Central memory CD4-positive, alpha-beta T cell (primary cell): ENCODE measurements around the gene PTPRE.
A peak's percentile ranks its signal among the peaks of the same experiment; 100 is the strongest.
"Not testable (repeated sequence)": the region's sequence is repeated elsewhere in the genome, so short reads cannot be mapped to it uniquely, and the experiment has no call there.

Experiments used
- DNase-seq: peaks from one replicate; pipeline ENCODE4 v3.0.0; 2022

Gene PTPRE

DNA sequence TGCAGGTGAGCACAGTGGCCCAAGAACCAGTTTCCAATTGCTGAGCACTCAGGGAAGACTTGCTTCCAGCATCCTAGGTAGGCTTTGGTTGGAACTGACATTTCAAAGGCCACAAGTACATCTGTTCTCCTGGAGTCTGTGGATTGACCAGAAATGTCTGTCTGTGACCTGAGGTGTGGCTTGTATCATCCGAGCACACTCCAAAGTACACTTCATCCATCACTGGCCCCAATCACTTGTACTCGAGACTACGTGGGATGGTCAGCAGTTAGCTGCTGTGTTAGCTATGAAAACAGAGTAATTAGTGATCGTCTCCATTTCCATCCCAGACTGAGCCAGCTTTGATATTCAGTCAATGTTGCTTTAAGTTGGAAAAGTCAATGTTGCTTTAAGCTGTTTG lies 174.3 kb downstream of the PTPRE start:
- DNase-seq, result no peak

DNA sequence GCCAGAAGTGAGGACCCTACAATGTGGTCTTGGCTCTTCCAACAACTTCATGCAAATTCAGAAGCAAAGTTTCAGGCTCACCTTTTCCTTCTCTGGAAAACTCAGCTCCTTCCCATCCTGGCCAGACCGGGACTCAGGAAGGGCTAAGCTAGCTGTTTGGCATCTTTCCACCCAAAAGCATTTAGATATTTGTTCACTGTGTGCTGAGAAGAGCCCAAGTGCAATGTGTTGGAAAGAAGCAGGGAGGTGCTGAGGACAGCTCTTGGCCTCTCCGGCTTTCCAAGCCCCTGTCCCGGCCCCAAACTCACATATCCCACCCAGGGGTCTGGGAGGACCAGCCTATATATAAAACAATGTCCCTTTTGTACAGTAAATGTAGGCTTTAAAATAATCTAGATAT lies 174.8 kb downstream of the PTPRE start:
- no peak for DNase-seq

DNA sequence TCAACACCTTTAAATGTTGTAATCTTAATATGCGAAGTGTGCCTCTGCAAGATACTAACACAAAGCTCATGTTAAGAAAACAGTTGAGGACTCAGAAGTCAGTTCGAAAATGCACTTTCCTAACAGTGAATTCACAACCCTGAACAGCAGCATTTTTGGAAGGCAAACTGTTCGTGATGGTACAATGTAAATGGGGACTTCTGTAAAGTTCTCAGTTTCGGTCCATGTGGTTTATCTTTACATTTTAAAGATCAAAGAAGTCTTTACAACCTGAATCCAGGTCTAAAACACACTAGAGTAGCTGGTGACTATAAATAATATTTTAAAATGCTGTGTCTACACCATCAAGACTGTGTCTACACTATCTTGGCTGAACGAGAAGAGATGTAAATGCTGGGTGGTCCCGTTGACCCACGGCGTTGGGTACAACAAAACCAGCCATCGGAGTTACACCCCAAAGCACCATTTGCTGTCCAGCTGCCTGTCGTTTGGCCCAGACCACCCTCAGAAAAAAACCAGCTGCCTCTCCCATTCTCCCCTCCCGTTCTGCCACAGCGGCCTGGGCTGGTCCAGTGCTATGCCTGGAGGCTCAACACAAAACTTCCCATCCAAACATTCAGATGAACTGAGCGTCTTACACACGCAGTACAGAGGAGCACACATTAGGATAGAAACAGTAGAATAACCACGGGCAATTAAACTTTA lies 176.4 kb downstream of the PTPRE start:
- no peak for DNase-seq

DNA sequence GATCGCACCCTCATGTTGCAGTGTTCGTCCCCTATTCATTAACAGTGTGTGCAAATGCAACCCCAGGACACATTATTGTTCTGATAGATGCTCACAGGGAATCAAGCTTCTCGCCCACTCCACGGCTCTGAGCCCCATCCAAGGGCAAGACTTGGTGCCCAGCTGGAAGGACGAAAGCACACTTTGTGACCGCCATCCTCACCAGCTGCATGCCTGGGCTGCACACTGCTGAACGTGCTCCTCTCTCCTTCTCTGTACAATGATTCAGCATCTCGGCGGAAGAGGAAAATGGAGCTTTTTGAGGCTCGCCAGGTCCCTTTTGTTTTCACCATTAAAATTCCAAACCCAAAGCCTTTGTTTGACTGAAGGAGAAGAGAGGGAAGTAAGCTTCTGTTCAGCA lies 177.5 kb downstream of the PTPRE start:
- no peak for DNase-seq

DNA sequence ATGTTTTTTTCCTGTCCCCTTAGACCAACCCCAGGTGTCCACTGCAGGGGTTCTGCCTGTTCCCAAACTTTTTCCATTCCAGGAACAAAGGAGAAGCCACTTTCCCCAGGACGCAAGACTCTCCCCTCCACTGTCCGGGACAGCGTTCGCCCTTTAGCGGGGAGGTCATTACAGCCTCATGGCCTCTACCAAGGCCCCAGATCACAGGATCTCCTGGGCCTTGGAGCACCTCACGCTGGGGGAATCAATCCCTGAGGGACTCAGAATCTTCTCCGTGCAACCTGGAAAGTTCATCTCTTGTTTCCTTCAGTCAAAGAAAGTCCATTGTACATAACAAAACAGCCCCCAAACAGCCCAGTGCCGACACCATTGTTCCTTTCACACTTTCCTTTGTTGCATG lies 178.1 kb downstream of the PTPRE start:
- no peak for DNase-seq

DNA sequence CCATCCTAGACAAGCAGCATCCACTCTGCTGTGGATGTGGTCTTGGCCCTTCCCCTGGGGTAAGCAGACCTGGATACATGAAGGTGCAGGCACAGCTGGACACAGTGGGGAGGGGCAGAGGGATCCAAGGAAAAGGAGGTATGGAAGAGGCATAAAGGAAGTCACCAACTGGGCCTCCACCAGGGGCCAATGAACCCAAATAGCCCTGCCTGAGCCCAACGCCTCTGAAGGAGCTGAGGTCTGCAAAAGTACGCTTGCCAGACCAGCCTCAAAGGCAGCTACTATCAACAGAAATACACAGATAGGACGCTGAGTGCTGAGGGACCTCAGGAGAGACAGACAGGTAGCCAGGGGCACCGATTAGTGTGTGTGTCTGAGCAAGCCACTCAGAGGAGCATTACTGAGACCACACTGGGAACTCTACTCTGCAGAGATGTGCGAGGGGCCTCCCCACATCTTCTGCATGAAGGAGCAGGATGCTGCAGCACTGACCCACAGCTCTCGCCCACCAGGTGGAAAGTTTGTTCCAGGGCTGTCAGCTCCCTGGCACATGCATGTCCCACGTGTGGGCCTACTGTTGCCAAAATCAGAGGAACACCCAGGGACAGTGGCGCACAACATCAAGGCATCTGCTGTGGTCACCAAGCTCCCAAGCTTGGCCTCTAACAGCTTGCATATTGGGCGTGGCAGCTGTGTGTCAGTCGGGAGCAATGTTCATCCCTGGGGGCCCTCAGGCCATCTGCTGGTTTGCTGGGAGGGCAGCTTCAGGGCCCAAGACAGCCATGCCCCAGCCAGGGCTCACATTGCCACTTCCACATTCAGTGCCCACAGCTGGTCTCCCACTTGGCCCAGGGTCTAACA lies 179.3 kb downstream of the PTPRE start:
- no peak for DNase-seq

DNA sequence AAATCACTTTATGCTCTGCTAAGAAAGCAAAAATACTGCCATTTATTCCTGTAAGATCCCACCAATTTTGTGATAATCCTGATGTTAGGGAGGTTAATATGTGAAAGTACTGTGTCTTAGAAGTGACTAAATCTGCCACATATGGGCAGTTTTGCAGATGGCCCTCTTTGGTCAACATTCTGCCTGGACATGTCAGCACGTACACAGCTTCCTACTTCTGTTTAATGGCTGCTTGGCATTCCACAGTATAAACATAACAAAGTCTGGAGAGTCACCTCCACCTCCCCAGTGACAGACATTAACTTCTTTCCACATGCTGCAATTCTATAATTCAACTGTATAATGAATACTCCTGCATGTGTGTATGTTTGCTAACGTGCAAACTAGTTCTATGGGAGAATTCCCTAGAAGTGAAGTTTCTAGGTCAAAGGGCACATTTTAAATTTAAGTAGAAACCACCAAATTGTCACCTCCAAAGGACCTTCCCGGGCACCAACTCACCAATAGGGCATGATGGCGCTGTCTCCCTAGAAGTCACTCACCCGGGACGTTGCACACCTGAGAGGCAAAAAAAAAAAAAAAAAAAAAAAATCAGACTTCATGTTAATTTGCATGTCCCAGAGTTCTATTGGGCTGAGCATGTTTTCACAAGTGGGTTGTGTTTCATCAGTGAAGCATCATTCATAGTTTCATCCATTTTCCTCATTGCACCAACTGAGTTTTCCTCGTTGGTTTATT lies 180.4 kb downstream of the PTPRE start:
- no peak for DNase-seq

DNA sequence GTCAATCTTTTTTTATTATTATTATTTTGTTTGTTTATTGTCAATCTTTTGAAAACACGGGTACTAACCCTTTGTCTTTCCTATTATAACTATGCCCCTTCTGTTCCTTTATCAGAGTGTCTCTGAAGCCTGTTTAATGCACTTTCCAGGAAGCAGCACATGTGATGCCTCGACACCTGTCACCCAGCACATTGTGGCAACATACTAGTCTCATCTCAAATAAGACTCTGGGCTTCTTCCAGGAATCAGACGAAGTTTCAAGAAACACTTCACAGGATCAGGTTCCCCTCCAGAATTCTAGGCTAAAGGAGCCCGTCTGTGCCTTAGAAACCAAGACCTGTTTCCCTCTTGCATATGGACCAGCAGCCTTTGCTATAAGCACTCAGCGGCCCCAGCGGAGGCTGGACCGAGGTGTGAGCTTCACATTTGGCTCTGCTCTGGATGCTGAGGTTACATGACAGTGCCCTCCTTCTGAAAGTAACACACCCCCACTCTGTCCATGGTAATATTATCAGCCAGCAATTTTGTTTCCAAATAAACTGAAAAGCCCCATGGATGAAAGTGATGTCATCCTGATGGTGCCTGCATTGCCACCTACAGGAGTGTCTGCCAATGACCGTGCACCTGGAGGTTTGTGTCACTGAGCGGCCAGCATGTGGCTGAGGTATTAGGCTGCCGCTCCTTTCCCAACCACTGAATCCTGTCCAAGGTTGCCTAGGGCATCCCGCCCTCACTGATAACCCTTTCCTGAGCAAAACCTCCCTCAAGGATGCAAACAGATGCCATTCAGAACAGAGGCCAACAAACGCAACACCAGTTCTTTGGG lies 181.2 kb downstream of the PTPRE start:
- DNase-seq, result no peak

DNA sequence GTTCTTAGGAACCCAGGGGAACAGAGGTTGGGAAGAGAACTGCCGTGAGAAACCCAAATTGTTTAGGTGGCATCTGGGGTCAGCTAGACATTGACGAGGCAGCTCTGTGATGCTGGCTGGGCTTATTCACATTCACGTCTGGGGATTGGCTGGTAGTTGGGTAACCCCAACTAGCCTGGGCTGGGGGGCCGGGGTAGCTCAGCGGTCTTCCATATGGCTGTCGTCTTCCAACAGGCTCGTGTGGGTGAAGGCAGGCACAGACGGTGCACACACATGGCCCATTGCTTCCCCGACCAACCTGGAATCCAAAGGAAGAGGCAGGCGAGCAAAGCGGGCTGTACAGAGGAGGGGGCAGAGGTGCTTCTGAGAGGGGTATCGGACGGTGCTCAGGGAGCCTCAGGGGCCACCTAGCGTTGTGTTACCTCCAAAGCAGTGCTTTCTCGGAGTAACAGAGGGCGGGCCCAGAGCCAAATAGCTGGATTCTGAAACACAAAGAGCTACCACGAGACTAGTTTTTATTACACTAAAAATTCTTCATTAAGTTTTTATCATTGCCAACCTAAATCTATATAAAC lies 184.8 kb downstream of the PTPRE start:
- DNase-seq, result no peak

DNA sequence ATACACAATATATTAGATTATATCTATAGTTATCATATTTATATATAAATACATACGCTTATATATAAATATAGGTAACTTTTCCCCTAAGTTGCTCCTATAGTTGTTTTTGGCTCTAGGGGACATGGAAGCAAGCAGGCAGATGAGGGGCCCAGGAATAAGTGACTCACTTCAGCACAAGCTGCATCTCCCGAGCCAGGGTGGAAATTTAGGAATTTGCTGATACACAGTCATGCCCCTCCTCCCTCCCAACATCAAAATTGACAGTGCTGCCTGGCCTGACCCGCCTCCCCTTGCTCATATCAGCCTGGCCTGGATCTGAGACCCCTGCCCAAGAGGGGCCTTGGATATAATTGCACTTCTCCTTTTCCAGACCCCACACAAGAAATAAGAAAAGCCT lies 185.6 kb downstream of the PTPRE start:
- no peak for DNase-seq

DNA sequence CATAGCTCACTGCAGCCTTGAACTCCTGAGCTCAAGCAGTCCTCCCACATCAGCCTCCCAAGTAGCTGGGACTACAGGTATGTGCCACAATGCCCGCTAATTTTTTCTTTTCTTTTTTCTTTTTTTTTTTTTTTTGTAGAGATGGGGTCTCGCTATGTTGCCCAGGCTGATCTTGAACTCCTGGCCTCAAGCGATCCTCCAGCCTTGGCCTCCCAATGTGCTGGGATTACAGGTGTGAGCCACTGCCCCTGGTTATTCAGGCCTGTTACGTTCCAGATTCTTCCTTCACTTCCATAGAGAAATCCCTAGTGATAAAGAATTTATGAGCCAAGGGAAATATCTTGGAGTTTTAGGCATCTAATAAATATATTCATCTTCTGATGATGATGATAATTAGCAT lies 187.7 kb downstream of the PTPRE start:
- not testable (repeated sequence) for DNase-seq

DNA sequence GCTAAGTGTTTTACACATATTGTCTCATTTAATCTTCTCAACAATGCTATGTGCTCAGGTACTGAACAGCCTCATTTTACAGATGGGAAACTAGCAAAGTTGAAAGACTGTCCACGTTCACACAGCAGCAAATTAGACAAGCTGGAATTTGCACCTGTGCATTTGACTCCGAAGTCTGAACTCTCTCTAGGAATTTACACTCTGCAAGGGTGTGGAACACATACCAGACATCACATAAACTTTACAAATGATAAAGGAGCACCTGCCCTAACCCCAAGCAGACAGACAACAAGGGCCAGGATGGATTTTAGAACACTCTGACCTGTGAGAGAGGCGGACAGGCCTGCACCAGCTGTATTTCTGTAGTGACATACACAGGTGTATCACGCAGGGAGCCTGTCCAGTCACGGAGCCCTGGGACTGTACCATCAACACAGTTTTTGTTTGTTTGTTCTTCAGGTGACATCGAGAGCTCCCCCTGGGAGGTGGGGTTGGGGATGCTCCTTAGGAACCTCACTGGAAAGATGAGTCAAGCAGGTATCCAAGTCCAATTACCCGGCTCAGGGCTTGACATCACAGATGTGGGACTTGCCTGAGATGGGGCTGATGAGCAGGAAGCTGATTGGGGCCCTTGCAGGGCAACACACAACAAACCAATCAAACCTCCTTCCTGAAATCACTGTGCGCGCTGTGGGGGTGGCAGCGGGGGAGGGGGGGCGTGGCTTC lies 188.3 kb downstream of the PTPRE start:
- peak; percentile 37 for DNase-seq

DNA sequence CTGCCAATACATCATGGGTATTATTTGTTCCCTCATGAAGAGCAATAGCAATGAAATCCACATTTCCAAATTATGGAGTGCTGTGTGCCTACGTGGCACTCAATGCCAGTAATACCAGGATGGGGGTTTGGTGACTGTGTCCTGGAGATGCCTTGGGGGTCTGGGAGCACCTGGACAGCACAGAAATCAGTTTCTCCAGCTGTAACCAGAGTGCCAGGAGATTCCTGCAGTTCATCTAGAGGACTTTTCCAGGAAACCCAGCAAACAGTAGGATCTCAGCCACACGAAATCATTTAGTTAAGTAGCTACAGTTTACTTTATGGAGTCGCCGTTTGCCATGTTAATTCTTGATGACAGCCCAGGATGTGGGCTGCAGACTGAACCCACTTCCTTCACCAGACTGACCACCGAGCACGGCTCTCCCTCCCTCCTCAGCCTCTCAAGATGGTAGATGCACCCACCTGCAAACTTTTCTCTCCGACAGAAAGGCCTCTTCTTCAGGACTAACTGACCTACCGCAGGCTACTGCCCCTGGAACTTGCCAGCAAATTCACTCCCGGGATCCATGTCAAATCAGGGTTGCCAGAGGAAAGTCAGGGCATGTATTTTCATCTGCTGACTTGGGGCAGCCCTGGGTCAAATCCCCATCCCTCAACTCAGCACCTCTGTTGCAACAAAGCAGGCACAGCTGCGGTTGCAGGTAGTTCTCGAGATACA lies 189.0 kb downstream of the PTPRE start:
- no peak for DNase-seq

DNA sequence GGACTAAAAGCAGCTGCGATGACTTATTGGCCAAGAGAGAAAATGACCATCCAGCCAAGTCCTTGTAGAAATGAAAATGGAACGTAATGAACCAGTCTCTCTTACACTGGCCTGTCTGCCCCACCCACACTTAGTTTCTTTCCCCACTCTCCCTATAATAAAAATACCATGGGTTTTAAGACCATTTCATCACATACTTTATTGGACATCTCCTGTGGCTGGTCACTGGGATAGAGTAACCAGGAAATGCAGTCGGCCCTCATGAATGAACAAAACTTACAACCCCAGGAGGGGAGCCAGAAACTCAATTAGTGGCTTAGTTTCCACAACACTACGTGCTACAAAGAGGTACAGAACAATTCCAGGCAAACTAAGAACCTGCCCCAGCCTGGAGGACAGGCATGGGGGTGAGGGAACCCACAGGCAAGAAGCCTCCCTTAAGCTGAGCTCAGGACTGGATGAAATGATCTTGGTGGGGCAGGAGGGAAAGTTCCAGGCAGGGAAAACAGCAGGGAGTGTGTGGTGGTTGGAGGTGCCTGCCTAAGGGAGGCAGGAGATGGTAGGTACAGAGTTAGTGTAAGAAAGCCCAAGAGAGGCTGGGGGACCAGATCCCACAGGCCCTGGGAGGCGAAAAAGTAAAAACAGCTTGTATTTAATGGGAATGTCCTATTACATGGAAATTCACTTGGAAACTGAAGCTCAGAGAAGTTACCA lies 189.7 kb downstream of the PTPRE start:
- DNase-seq, result no peak

DNA sequence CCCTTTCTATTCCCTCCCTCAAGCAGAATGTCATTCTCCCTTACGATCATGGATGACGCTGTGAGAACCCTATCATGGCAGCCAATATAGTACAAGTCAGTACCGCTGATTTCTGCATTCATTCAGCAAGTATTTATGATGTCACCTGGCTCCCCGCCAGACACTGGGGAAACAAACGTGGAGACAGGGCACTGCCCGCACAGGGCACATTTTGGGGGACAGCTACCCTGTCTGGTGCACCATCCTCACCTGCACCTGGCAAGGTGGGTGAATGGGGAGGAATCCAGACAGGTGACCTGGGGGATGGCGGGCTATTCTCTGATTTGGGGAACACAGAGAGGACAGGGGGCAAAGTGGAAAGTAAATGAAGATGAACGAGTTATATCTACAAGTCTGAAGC lies 190.9 kb downstream of the PTPRE start:
- DNase-seq, result no peak

DNA sequence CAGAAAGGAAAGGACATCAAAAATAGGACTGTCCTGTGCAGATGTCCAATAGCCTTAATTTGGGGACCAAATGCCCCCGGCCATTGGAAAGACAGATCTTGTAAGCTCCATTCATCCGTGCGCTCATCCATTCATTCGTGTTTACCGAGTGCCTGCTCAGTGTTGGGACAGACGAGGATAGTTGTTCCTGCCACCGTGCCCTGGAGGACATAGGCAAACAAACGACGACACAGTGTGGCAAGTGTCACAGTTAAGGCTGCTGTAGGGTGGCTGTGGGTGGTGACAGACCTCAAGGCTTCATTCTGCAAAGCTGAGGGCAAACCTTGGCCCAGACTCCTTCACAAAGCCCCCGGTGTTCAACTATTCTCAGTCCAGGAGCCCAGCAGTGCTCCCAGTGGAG lies 191.7 kb downstream of the PTPRE start:
- no peak for DNase-seq

DNA sequence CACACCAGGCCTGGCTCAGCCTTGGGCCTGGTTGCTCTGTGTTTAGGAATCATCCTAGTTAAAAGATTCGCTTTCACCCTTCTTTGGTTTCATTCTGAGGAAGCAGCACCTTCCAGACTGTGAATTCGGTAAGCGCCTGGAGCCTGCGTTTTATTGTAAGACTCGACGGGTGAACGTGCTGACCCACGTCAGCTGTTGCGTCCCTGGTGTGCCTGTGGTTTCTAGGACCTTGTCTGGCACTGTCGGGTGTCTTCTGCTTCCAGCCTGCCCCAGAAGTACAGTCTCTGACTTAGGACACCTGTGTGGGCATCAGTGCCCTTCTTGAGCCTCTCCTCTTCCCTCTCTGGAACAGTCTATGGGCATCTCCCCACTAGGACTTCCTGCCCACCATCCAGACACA lies 193.0 kb downstream of the PTPRE start:
- no peak for DNase-seq

DNA sequence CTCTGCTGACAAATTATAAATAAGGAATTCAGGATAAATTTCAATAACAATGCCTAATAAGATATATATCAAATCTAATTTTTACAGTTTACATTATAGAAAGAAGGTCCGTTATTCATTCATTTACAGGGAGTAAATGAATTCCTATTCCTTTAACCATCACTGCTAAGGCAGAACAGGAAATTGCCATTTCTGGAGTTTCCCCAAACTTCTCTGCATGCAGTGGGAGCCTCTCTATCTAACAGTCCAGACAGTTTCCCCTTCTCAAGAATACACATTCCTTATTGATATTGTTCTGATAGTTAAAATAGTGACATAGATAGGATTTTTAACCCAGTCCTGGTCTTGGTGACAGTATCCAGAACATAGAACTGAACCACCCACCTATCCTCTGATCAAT lies 195.0 kb downstream of the PTPRE start:
- no peak for DNase-seq

DNA sequence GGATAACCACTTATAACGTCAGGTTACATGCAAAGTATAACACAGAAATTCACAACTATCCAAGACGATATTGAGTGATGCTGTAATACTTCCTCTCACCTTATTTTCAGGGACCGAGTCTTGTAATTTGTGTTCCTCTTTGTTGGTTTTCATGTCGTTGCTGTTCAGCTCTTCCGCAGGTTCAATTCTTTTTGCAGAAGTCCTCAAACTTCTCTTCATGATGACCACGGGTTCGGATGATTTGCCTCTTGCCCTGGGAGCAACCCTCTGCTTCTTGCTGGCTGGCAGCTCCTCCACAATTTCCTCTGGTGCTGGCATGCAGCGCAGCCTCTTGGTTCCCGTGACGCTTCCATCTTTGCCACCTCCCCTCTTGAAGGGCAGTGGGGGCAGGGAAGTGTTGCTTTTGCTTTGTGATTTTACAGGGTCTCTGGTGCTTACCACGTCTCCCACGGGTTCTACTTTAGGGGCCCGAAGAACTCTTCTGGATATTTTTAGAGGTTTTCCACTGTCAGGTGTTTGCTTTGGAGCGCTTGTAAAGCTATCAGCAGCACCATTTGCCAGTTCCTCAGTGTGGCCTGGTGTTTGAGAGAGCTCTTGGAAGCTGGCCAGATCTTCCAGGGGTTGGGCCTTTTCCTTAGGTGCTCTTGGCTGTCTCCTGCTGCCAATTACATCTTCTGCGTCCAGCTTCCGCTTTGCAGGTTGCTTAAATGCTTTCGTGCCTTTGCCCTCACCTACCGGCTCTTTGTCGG lies 195.8 kb downstream of the PTPRE start:
- DNase-seq, result no peak
